ENCODE measurements around the gene PARN.

The PARN gene

GRCh38 chr16:14562691-14563491 is 67.2 kb downstream of the PARN start:
- H3K9ac ChIP-seq: no peak overlapping the region
- no peak for TF ChIP-seq CTCF (IDR thresholded peaks at IDR 0.05)
- H3K27me3 ChIP-seq (ENCODE audit: control insufficient read depth, insufficient read depth, low read length): no peaks in the 10 kb centered on the region
- H3K27ac ChIP-seq: no peak overlapping the region
- H3K79me2 ChIP-seq: no peaks in the 10 kb centered on the region
- H2AFZ ChIP-seq: no peak overlapping the region
- no peak overlapping the region for H3K4me3 ChIP-seq (ENCODE audit: low read depth, low read length)
- H3K4me2 ChIP-seq (ENCODE audit: low read length): no peak overlapping the region
- H3K4me1 ChIP-seq: peaks cover 18% of the 10 kb centered on the region
- H3K36me3 ChIP-seq (ENCODE audit: control insufficient read depth, insufficient read depth, low read length): no peaks in the 10 kb centered on the region
- H3K9me3 ChIP-seq (ENCODE audit: control insufficient read depth, low read length): no peaks in the 10 kb centered on the region

- Histone ChIP-seq H3K36me3 (ENCODE audit: control insufficient read depth, insufficient read depth, low read length) (no peaks in the 10 kb centered on the region), H3K4me1 (peaks cover 14% of the 10 kb centered on the region), H3K4me3 (ENCODE audit: low read depth, low read length) (no peak overlapping the region), H3K4me2 (ENCODE audit: low read length) (no peak overlapping the region), H3K9ac (no peak overlapping the region), H2AFZ (no peak overlapping the region), H3K79me2 (peaks cover 4% of the 10 kb centered on the region), H3K9me3 (ENCODE audit: control insufficient read depth, low read length) (no peaks in the 10 kb centered on the region), H3K27ac (no peak overlapping the region), H3K27me3 (ENCODE audit: control insufficient read depth, insufficient read depth, low read length) (no peaks in the 10 kb centered on the region)
- no peak for TF ChIP-seq CTCF (IDR thresholded peaks at IDR 0.05)
Measured at GRCh38 chr16:14560523-14560922, 69.5 kb downstream of the PARN start.

GRCh38 chr16:14559809-14560241 is 70.2 kb downstream of the PARN start:
- H3K9ac ChIP-seq: no peak overlapping the region

GRCh38 chr16:14553447-14553846 is 76.6 kb downstream of the PARN start:
- H3K27me3 ChIP-seq (ENCODE audit: control insufficient read depth, insufficient read depth, low read length): no peaks in the 10 kb centered on the region
- no peak overlapping the region for H3K4me3 ChIP-seq (ENCODE audit: low read depth, low read length)
- no peaks in the 10 kb centered on the region for H3K36me3 ChIP-seq (ENCODE audit: control insufficient read depth, insufficient read depth, low read length)
- H3K27ac ChIP-seq: no peak overlapping the region
- H3K79me2 ChIP-seq: peaks cover 4% of the 10 kb centered on the region
- H3K4me2 ChIP-seq (ENCODE audit: low read length): no peak overlapping the region
- H3K4me1 ChIP-seq: no peaks in the 10 kb centered on the region
- no peaks in the 10 kb centered on the region for H3K9me3 ChIP-seq (ENCODE audit: control insufficient read depth, low read length)
- no peak overlapping the region for H2AFZ ChIP-seq
- no peak overlapping the region for H3K9ac ChIP-seq
- TF ChIP-seq CTCF (IDR thresholded peaks at IDR 0.05): no peak

More at GRCh38 chr16:14559809-14560241, 70.2 kb downstream of the PARN start:
- no peak overlapping the region for H3K4me3 ChIP-seq (ENCODE audit: low read depth, low read length)
- no peak overlapping the region for H3K27ac ChIP-seq
- peaks cover 4% of the 10 kb centered on the region for H3K79me2 ChIP-seq
- peaks cover 9% of the 10 kb centered on the region for H3K4me1 ChIP-seq
- H3K36me3 ChIP-seq (ENCODE audit: control insufficient read depth, insufficient read depth, low read length): no peaks in the 10 kb centered on the region
- H3K9me3 ChIP-seq (ENCODE audit: control insufficient read depth, low read length): no peaks in the 10 kb centered on the region
- TF ChIP-seq CTCF (IDR thresholded peaks at IDR 0.05): no peak
- H3K27me3 ChIP-seq (ENCODE audit: control insufficient read depth, insufficient read depth, low read length): no peaks in the 10 kb centered on the region
- H3K4me2 ChIP-seq (ENCODE audit: low read length): no peak overlapping the region
- no peak overlapping the region for H2AFZ ChIP-seq

GRCh38 chr16:14549789-14550153 is 80.3 kb downstream of the PARN start:
- no peak overlapping the region for H2AFZ ChIP-seq
- no peaks in the 10 kb centered on the region for H3K4me1 ChIP-seq
- H3K27ac ChIP-seq: no peak overlapping the region
- no peak for TF ChIP-seq CTCF (IDR thresholded peaks at IDR 0.05)
- no peaks in the 10 kb centered on the region for H3K36me3 ChIP-seq (ENCODE audit: control insufficient read depth, insufficient read depth, low read length)
- H3K9ac ChIP-seq: no peak overlapping the region
- H3K27me3 ChIP-seq (ENCODE audit: control insufficient read depth, insufficient read depth, low read length): no peaks in the 10 kb centered on the region
- H3K9me3 ChIP-seq (ENCODE audit: control insufficient read depth, low read length): no peaks in the 10 kb centered on the region
- H3K79me2 ChIP-seq: no peaks in the 10 kb centered on the region
- no peak overlapping the region for H3K4me2 ChIP-seq (ENCODE audit: low read length)
- H3K4me3 ChIP-seq (ENCODE audit: low read depth, low read length): no peak overlapping the region

Measured in parathyroid adenoma (tissue), 2 donors.